Endodermal cell (in vitro differentiated cells): ENCODE results near the gene THUMPD1. TPM values are rescaled to one million over a fixed set of nuclear protein-coding genes. Genes with fewer than 3 reads are reported as not detected.
A peak's percentile ranks its signal among the peaks of the same experiment; 100 is the strongest.

Source experiments
- DNase-seq: peaks from one replicate; pipeline ENCODE4 v3.0.0-alpha.2; 2017
- H3K27ac ChIP-seq: 2 replicates; pipeline ENCODE4 v1.5.1; 2013; ENCODE audit warnings: mild to moderate bottlenecking, low read depth, low read length, moderate library complexity
- H3K27me3 ChIP-seq: 2 replicates; pipeline ENCODE4 v1.6.1; 2013; ENCODE audit warnings: mild to moderate bottlenecking, low read length, moderate library complexity; ENCODE audit not compliant: insufficient read depth, control insufficient read depth, poor library complexity, severe bottlenecking
- H3K36me3 ChIP-seq: 2 replicates; pipeline ENCODE4 v1.7.0; 2013; ENCODE audit warnings: mild to moderate bottlenecking, low read length, moderate library complexity; ENCODE audit not compliant: control insufficient read depth, insufficient read depth
- H3K4me1 ChIP-seq: one replicate; pipeline ENCODE4 v1.7.0; 2013; ENCODE audit warnings: low read length; ENCODE audit not compliant: control insufficient read depth, insufficient read depth
- H3K4me3 ChIP-seq: 2 replicates; pipeline ENCODE4 v1.5.1; 2013; ENCODE audit warnings: mild to moderate bottlenecking, low read length, moderate library complexity
- H3K9ac ChIP-seq: 2 replicates; pipeline ENCODE4 v1.6.1; 2013; ENCODE audit warnings: mild to moderate bottlenecking, low read length, moderate library complexity; ENCODE audit not compliant: poor library complexity, severe bottlenecking; ENCODE audit errors: extremely low read depth
- H3K9me3 ChIP-seq: 2 replicates; pipeline ENCODE4 v1.6.1; 2013; ENCODE audit warnings: mild to moderate bottlenecking, low read length, moderate library complexity; ENCODE audit not compliant: control insufficient read depth
- H3K27ac Mint-ChIP-seq: 2 replicates; pipeline ENCODE4 v1.8.0; 2020; ENCODE audit warnings: mixed read lengths
- H3K27me3 Mint-ChIP-seq: 2 replicates; pipeline ENCODE4 v1.8.0; 2021; ENCODE audit warnings: mild to moderate bottlenecking, mixed read lengths; ENCODE audit not compliant: insufficient read depth
- H3K36me3 Mint-ChIP-seq: 2 replicates; pipeline ENCODE4 v1.8.0; 2020; ENCODE audit warnings: low read depth, mixed read lengths
- H3K4me1 Mint-ChIP-seq: 2 replicates; pipeline ENCODE4 v1.8.0; 2020; ENCODE audit warnings: mixed read lengths
- H3K4me3 Mint-ChIP-seq: 2 replicates; pipeline ENCODE4 v1.8.0; 2020; ENCODE audit warnings: mild to moderate bottlenecking, moderate library complexity, mixed read lengths
- H3K9me3 Mint-ChIP-seq: 2 replicates; pipeline ENCODE4 v1.8.0; 2020; ENCODE audit warnings: mild to moderate bottlenecking, mixed read lengths
- WGBS, 2 experiments: methylation state at CpG; one replicate each; pipeline versions ENCODE4 v1.1.5 to v1.1.7; 2013; ENCODE audit warnings: missing lambda C conversion rate in 2 of 2, mixed read lengths in 1 of 2; ENCODE audit not compliant: insufficient coverage in 1 of 2, insufficient read length in 1 of 2; 5-methylcytosine and 5-hydroxymethylcytosine counted together
- total RNA-seq, 2 donors: library from RNA; stranded (reverse); fragmentation: NEBNext Ultra II Directional in 1 of 2; extraction: Animal tissue kit (Norgen Biotek cat#: 25700) in 1 of 2; gene quantifications; 2 replicates in 1 of 2; 3 replicates in 1 of 2; pipeline ENCODE4 v1.2.1, GENCODE V29; 2021
- TF ChIP-seq, protein P1 (sequence below): fragments of 200-600 bp; sonication (generic); conservative IDR thresholded peaks from 2 replicates; pipeline ENCODE4 v1.5.0; 2021; ENCODE audit warnings: antibody characterized with exemption, mild to moderate bottlenecking

THUMPD1 gene
- total RNA-seq, 2 donors from 2014 or later, result 42.3 to 55.8 TPM

DNA sequence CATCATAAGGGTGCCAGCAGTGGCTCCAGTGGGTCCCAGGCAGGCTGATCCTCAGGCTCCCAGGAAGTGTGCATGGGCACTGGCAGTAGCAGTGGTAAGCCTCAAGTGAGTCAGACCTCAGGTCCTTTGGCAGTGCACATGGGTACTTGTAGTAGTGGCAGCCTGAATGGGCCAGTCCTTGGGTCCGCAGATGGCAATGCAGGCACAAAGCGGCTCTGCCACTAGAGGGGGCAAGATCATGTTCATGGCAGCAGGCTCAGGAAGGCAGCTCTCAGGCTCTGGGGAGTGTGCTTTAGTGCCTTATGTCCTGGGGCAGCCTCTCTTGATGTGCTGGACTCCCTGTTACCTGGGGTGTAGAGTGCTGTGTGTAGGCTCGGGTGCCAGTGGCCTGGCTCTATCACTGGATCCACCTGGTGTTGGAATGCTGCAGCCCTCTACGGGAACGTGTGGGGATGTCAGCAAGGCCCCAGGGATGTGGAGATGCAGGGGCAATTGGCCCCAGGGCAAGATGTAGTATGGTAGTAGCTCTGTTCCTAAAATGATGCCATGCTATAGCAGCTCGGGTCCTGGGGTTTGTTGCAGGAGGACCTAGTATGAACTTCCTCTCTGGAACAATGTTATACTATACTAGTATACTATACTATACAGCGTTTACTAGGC, 33.2 kb upstream of the THUMPD1 start:
- Histone ChIP-seq H3K9me3 (no peaks in the 10 kb centered on the region), H3K4me1 (no peaks in the 10 kb centered on the region), H3K27ac (no peak overlapping the region), H3K36me3 (no peaks in the 10 kb centered on the region), H3K4me3 (no peak overlapping the region), H3K27me3 (peaks cover 7% of the 10 kb centered on the region), H3K9ac (no peak overlapping the region)
- Mint-ChIP-seq H3K36me3 (no peaks in the 10 kb centered on the region), H3K9me3 (no peaks in the 10 kb centered on the region), H3K4me1 (no peaks in the 10 kb centered on the region), H3K27ac (no peak overlapping the region), H3K27me3 (no peaks in the 10 kb centered on the region), H3K4me3 (no peak overlapping the region)
- 52% methylated on average over 5 of the region's 7 CpGs; no CpG with 5 or more reads in 1 of the 2 experiments for WGBS, 2 experiments
- TF ChIP-seq, protein P1, sequence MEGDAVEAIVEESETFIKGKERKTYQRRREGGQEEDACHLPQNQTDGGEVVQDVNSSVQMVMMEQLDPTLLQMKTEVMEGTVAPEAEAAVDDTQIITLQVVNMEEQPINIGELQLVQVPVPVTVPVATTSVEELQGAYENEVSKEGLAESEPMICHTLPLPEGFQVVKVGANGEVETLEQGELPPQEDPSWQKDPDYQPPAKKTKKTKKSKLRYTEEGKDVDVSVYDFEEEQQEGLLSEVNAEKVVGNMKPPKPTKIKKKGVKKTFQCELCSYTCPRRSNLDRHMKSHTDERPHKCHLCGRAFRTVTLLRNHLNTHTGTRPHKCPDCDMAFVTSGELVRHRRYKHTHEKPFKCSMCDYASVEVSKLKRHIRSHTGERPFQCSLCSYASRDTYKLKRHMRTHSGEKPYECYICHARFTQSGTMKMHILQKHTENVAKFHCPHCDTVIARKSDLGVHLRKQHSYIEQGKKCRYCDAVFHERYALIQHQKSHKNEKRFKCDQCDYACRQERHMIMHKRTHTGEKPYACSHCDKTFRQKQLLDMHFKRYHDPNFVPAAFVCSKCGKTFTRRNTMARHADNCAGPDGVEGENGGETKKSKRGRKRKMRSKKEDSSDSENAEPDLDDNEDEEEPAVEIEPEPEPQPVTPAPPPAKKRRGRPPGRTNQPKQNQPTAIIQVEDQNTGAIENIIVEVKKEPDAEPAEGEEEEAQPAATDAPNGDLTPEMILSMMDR, result peak; percentile 94
- peak; percentile 97 for DNase-seq

DNA sequence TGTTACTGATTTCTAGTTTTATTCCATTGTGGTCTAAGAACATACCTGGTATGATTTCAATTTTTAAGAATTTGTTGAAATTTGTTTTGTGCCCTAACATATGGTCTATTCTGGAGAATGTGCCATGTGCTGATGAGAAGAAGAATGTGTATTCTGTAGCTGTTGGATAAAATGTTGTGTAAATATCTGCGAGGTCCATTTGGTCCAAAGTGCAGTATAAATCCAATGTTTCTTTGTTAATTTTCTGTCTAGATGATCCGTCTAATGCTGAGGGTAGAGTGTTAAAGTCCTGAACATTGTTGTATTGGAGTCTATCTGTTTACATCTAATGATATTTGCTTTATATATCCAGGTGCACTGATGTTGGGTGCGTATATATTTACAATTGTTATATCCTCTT, 32.1 kb upstream of the THUMPD1 start:
- H3K4me3 ChIP-seq, result no peak overlapping the region
- H3K9ac ChIP-seq, result no peak overlapping the region
- H3K4me3 Mint-ChIP-seq, result no peak overlapping the region
- no peaks in the 10 kb centered on the region for H3K36me3 ChIP-seq
- no peaks in the 10 kb centered on the region for H3K9me3 Mint-ChIP-seq
- H3K4me1 ChIP-seq, result no peaks in the 10 kb centered on the region
- no peaks in the 10 kb centered on the region for H3K36me3 Mint-ChIP-seq
- no peaks in the 10 kb centered on the region for H3K27me3 Mint-ChIP-seq
- peaks cover 7% of the 10 kb centered on the region for H3K27me3 ChIP-seq
- H3K27ac ChIP-seq, result no peak overlapping the region
- no peaks in the 10 kb centered on the region for H3K9me3 ChIP-seq
- H3K4me1 Mint-ChIP-seq, result no peaks in the 10 kb centered on the region
- no peak for DNase-seq
- WGBS, 2 experiments, result 92 to 100% methylated on average over 1 to 2 of the region's 3 CpGs
- no peak overlapping the region for H3K27ac Mint-ChIP-seq
- TF ChIP-seq, protein P1, result no peak

DNA sequence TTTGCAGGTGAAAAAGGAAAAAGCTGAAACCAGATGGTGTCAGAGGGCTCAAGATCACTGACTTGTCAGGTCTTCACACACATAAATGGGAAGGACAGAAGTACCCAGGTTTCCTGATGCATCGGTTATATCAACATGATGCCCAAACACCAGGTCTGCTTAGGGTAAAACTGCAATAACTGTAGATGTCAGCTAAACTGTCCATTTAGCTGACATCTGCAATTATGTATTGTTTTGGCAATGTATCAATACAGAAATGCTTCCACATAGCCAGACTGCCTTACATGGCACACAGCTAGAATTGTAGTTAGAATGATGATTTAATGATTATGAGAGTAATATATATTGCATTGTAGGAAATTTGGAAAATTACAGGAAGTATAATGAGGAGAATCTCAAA, 27.2 kb upstream of the THUMPD1 start:
- TF ChIP-seq, protein P1, result no peak
- Histone ChIP-seq H3K9me3 (no peaks in the 10 kb centered on the region), H3K36me3 (no peaks in the 10 kb centered on the region), H3K27me3 (peaks cover 7% of the 10 kb centered on the region), H3K27ac (no peak overlapping the region), H3K4me1 (no peaks in the 10 kb centered on the region), H3K9ac (no peak overlapping the region), H3K4me3 (no peak overlapping the region)
- H3K36me3 Mint-ChIP-seq, result no peaks in the 10 kb centered on the region
- no peaks in the 10 kb centered on the region for H3K9me3 Mint-ChIP-seq
- H3K27ac Mint-ChIP-seq, result no peak overlapping the region
- no peak overlapping the region for H3K4me3 Mint-ChIP-seq
- H3K4me1 Mint-ChIP-seq, result no peaks in the 10 kb centered on the region
- DNase-seq, result no peak
- H3K27me3 Mint-ChIP-seq, result peaks cover 2% of the 10 kb centered on the region
- WGBS, 2 experiments, result 80 to 88% methylated on average over 1 of the region's 1 CpG
